Right lobe of liver (tissue), 4 donors: ENCODE measurements around the gene ZNF581.

Experiments used
- CTCF ChIP-seq, 4 donors: fragments of 200-600 bp in 3 of 4; fragments of 450-650 bp in 1 of 4; IDR thresholded peaks; one replicate each; pipeline versions ENCODE4 v1.5.1 to v1.8.0; 2016 to 2022; ENCODE audit warnings: antibody characterized with exemption in 4 of 4, mild to moderate bottlenecking in 2 of 4
- POLR2A ChIP-seq: fragments of 450-650 bp; IDR thresholded peaks from one replicate; pipeline ENCODE4 v1.6.1; 2017; ENCODE audit warnings: antibody characterized with exemption, mild to moderate bottlenecking
- donor health status: DM: no; HTN: no; CAD: no.
- donor health status: DM: no; HTN: no; CAD: no.
- donor health status: DM: no; HTN: yes; CAD: no.

GRCh38 chr19:55638864-55639359, 4.5 kb upstream of the ZNF581 start:
- no peak for TF ChIP-seq POLR2A
- TF ChIP-seq CTCF (IDR thresholded peaks at IDR 0.05), result peak; percentile 10 to 30 (median 18)
